GM12878 (cell line): Measurements from ENCODE around the gene CKS1B. TPM values are rescaled to one million over a fixed set of nuclear protein-coding genes. Genes with fewer than 3 reads are reported as not detected.
A peak's percentile ranks its signal among the peaks of the same experiment; 100 is the strongest.

ENCODE experiments used
- ATAC-seq: fragments of 200-7000 bp; cut with Tn5 transposase; 3 replicates; pipeline ENCODE4 v1.9.1; 2020; ENCODE audit warnings: mild to moderate bottlenecking, moderate library complexity
- BruUV-seq: library from RNA; stranded (reverse); fragments of 400-500 nt; replicated peaks from 2 replicates; lab custom pipeline; 2021; lab: Mats Ljungman, UMichigan
- CTCF ChIA-PET: fragments of 300-600 bp; sonication (Branson Sonifier 250); formaldehyde crosslinking; extraction: SDS; loops from one replicate; lab custom pipeline; 2021; ENCODE audit warnings: inconsistent platforms; lab: Yijun Ruan, JAX
- POLR2A ChIA-PET: fragments of 350-600 bp; formaldehyde crosslinking; extraction: SDS; loops from one replicate; lab custom pipeline; 2021; ENCODE audit warnings: inconsistent platforms; lab: Charles Lee
- RAD21 ChIA-PET: fragments of 300-600 bp; sonication (Branson Sonifier 250); formaldehyde crosslinking; loops from one replicate; lab custom pipeline; 2023; ENCODE audit warnings: antibody characterized with exemption; ENCODE audit not compliant: unreplicated experiment; lab: Charles Lee
- SMC1A ChIA-PET: fragments of 300-600 bp; sonication (Branson Sonifier 250); formaldehyde crosslinking; loops from one replicate; lab custom pipeline; 2023; ENCODE audit not compliant: unreplicated experiment, uncharacterized antibody; lab: Charles Lee
- DNase-seq: peaks from one replicate; pipeline ENCODE4 v3.0.0-alpha.2; 2011; ENCODE audit warnings: low read depth, low spot score
- FAIRE-seq: peaks from 3 replicates; lab custom pipeline; 2011; peaks lifted over from hg19 to GRCh38; lab: Jason Lieb, UNC
- H2AFZ ChIP-seq: 2 replicates; pipeline ENCODE4 v1.6.0; 2011; ENCODE audit warnings: low read depth, low read length, control low read depth; ENCODE audit not compliant: control insufficient read depth
- H3K27ac ChIP-seq: 2 replicates; pipeline ENCODE4 v1.5.1; 2011; ENCODE audit warnings: control low read depth; ENCODE audit not compliant: control insufficient read depth, insufficient read depth
- H3K27me3 ChIP-seq, 2 experiments: replicated peaks in 1 of 2; 2 replicates each; pipeline versions ENCODE4 v1.6.0 to v1.6.1; 2011; ENCODE audit warnings: low read length in 1 of 2; ENCODE audit not compliant: control insufficient read depth in 2 of 2, insufficient read depth in 2 of 2
- H3K36me3 ChIP-seq, 2 experiments: 2 replicates each; pipeline ENCODE4 v1.5.1; 2011; ENCODE audit warnings: low read length in 1 of 2; ENCODE audit not compliant: control insufficient read depth in 2 of 2, insufficient read depth in 2 of 2
- H3K4me1 ChIP-seq: 2 replicates; pipeline ENCODE4 v1.6.1; 2011; ENCODE audit warnings: mild to moderate bottlenecking, low read length, moderate library complexity, mixed read lengths; ENCODE audit not compliant: control insufficient read depth, insufficient read depth
- H3K4me2 ChIP-seq: 2 replicates; pipeline ENCODE4 v1.6.0; 2011; ENCODE audit warnings: control low read depth; ENCODE audit not compliant: control insufficient read depth, insufficient read depth
- H3K4me3 ChIP-seq: fragments of 200-600 bp; sonication (generic); 2 replicates; pipeline ENCODE4 v1.5.1; 2016
- H3K79me2 ChIP-seq: 2 replicates; pipeline ENCODE4 v1.6.0; 2011; ENCODE audit warnings: low read length; ENCODE audit not compliant: control insufficient read depth, insufficient read depth
- H3K9ac ChIP-seq: 2 replicates; pipeline ENCODE4 v1.8.0; 2011; ENCODE audit warnings: low read length, control low read depth, mixed read lengths; ENCODE audit not compliant: control insufficient read depth, insufficient read depth
- H3K9me3 ChIP-seq: replicated peaks from 3 replicates; pipeline ENCODE4 v1.5.1; 2011; ENCODE audit warnings: mild to moderate bottlenecking, low read length; ENCODE audit not compliant: control insufficient read depth, insufficient read depth
- H4K20me1 ChIP-seq: 2 replicates; pipeline ENCODE4 v1.6.0; 2011; ENCODE audit not compliant: control insufficient read depth, insufficient read depth
- WGBS: methylation state at CpG from one replicate; pipeline ENCODE4 v1.1.6; 2016; ENCODE audit warnings: low lambda C conversion rate; ENCODE audit not compliant: insufficient replicate concordance, insufficient coverage; ENCODE audit errors: missing lambda C conversion rate; 5-methylcytosine and 5-hydroxymethylcytosine counted together
- in situ Hi-C: fragments of 300-500 bp; cut with MboI; formaldehyde crosslinking; loops from 9 replicates; pipeline ENCODE4 v1.14.3; 2018; ENCODE audit warnings: mixed read lengths
- intact Hi-C: fragments of 100-400 bp; cut with micrococcal nuclease; formaldehyde crosslinking; loops from one replicate; pipeline ENCODE4 v1.14.2; 2022; ENCODE audit not compliant: unreplicated experiment
- polyA plus RNA-seq, 11 experiments: library from polyadenylated mRNA; depleted of rRNA in 4 of 11; unstranded in 6 of 11; stranded (reverse) in 5 of 11; fragments of >200 nt; fragmentation: Nextera tagmentation in 4 of 11; fragmentation: Illumina TruSeq in 1 of 11; extraction: Ambion mirVana in 4 of 11; extraction: Trizol in 1 of 11; gene quantifications; 1 replicate in 1 of 11; 2 replicates in 10 of 11; pipeline versions ENCODE4 v1.2.1 to v1.2.3, GENCODE V29; 2011 to 2016; ENCODE audit warnings: inconsistent platforms in 2 of 11, missing spikeins in 2 of 11, low read depth in 1 of 11
- total RNA-seq, 4 experiments: library from RNA; depleted of rRNA in 3 of 4; stranded (reverse); fragments of >200 nt in 3 of 4; fragmentation: Illumina TruSeq in 1 of 4; extraction: Trizol in 1 of 4; gene quantifications; 2 replicates each; pipeline versions ENCODE4 v1.2.1 to v1.2.3, GENCODE V29; 2013 to 2021
- TF ChIP-seq, protein P1 (sequence below): fragments of 450-650 bp; formaldehyde crosslinking; IDR thresholded peaks from 2 replicates; pipeline ENCODE4 v1.4.0; 2020; ENCODE audit warnings: mild to moderate bottlenecking, moderate library complexity

CKS1B gene
- total and polyA plus RNA-seq, 10 of the 15 experiments (the other 5 are each of a cell fraction or from before 2014, with no cell fraction given) = 125 to 608 (median 364) TPM

GRCh38 chr1:155009742-155010141 is 35.3 kb downstream of the CKS1B start:
- FAIRE-seq (no peak), DNase-seq (no peak), ATAC-seq (no peak)
- in situ Hi-C loops = no loop called here
- H3K9ac ChIP-seq = no peak overlapping the region; the same call in 1 of the 2 replicates
- H3K79me2 ChIP-seq = peaks cover 38% of the 10 kb centered on the region
- H2AFZ ChIP-seq = no peak overlapping the region
- SMC1A ChIA-PET = no interaction called here
- WGBS = 97% methylated on average over 5 of the region's 5 CpGs
- CTCF ChIA-PET = interaction anchor here (2.1 kb wide), 1 partner anchor 10 kb away, joined by 9 read pairs; no protein-coding TSS in a partner anchor
- no peaks in the 10 kb centered on the region for H3K9me3 ChIP-seq
- no peak overlapping the region; the same call in 1 of the 2 replicates for H3K27ac ChIP-seq
- intact Hi-C loops = no loop called here
- TF ChIP-seq, protein P1, sequence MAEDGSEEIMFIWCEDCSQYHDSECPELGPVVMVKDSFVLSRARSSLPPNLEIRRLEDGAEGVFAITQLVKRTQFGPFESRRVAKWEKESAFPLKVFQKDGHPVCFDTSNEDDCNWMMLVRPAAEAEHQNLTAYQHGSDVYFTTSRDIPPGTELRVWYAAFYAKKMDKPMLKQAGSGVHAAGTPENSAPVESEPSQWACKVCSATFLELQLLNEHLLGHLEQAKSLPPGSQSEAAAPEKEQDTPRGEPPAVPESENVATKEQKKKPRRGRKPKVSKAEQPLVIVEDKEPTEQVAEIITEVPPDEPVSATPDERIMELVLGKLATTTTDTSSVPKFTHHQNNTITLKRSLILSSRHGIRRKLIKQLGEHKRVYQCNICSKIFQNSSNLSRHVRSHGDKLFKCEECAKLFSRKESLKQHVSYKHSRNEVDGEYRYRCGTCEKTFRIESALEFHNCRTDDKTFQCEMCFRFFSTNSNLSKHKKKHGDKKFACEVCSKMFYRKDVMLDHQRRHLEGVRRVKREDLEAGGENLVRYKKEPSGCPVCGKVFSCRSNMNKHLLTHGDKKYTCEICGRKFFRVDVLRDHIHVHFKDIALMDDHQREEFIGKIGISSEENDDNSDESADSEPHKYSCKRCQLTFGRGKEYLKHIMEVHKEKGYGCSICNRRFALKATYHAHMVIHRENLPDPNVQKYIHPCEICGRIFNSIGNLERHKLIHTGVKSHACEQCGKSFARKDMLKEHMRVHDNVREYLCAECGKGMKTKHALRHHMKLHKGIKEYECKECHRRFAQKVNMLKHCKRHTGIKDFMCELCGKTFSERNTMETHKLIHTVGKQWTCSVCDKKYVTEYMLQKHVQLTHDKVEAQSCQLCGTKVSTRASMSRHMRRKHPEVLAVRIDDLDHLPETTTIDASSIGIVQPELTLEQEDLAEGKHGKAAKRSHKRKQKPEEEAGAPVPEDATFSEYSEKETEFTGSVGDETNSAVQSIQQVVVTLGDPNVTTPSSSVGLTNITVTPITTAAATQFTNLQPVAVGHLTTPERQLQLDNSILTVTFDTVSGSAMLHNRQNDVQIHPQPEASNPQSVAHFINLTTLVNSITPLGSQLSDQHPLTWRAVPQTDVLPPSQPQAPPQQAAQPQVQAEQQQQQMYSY (CRISPR knock-in tag) = no peak
- peaks cover 54% of the 10 kb centered on the region for H3K4me1 ChIP-seq
- no peak overlapping the region for H3K4me3 ChIP-seq
- H4K20me1 ChIP-seq = 0 out of 2 replicates have a peak, but pooled peaks cover 3% of the 10 kb centered on the region
- no peaks in the 10 kb centered on the region for H3K27me3 ChIP-seq
- peaks cover 0 to 9% of the 10 kb centered on the region in 2 experiments; a peak in 3 of 4 replicates for H3K36me3 ChIP-seq
- POLR2A ChIA-PET = no interaction called here
- RAD21 ChIA-PET = no interaction called here
- peak overlapping the region; percentile 69 for H3K4me2 ChIP-seq
- BruUV-seq = no TSS peak
